Esophagus squamous epithelium (tissue), 4 donors: Measurements from ENCODE around the gene NUP98.
"Not testable (repeated sequence)": the region's sequence is repeated elsewhere in the genome, so short reads cannot be mapped to it uniquely, and the experiment has no call there.

Experiments
- POLR2A ChIP-seq, 4 donors: fragments of 450-650 bp; IDR thresholded peaks; one replicate each; pipeline ENCODE4 v1.6.1; 2017; ENCODE audit warnings: antibody characterized with exemption in 4 of 4, mild to moderate bottlenecking in 4 of 4, moderate library complexity in 3 of 4
- TF ChIP-seq, protein P1 (sequence below), 6 experiments: fragments of 450-650 bp in 4 of 6; fragments of 200-600 bp in 2 of 6; sonication (generic) in 2 of 6; IDR thresholded peaks; one replicate each; pipeline ENCODE4 v1.5.1; 2016 to 2019; ENCODE audit warnings: antibody characterized with exemption in 6 of 6, mild to moderate bottlenecking in 4 of 6, moderate library complexity in 4 of 6

DNA sequence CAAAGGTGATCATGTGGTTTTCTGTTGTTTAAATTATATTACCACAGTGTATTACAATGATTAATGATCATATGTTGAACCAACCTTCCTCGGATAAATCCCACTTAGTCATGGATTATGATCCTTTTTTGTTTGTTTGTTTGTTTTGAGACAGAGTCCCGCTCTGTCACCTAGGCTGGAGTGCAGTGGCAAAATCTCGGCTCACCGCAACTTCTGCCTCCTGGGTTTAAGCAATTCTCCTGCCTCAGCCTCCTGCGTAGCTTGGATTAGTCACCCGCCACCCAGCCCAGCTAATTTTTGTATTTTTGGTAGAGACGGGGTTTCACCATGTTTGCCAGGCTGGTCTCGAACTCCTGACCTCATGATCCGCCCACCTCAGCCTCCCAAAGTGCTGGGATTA, 30.5 kb downstream of the NUP98 start:
- TF ChIP-seq, protein P1, sequence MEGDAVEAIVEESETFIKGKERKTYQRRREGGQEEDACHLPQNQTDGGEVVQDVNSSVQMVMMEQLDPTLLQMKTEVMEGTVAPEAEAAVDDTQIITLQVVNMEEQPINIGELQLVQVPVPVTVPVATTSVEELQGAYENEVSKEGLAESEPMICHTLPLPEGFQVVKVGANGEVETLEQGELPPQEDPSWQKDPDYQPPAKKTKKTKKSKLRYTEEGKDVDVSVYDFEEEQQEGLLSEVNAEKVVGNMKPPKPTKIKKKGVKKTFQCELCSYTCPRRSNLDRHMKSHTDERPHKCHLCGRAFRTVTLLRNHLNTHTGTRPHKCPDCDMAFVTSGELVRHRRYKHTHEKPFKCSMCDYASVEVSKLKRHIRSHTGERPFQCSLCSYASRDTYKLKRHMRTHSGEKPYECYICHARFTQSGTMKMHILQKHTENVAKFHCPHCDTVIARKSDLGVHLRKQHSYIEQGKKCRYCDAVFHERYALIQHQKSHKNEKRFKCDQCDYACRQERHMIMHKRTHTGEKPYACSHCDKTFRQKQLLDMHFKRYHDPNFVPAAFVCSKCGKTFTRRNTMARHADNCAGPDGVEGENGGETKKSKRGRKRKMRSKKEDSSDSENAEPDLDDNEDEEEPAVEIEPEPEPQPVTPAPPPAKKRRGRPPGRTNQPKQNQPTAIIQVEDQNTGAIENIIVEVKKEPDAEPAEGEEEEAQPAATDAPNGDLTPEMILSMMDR (IDR thresholded peaks at IDR 0.05) = not testable (repeated sequence)
- not testable (repeated sequence) for TF ChIP-seq POLR2A (IDR thresholded peaks at IDR 0.05)
